PC-9 (cell line): Measurements from ENCODE around the gene SOCS4. TPM values are rescaled to one million over a fixed set of nuclear protein-coding genes. Genes with fewer than 3 reads are reported as not detected.

Experiments
- BruUV-seq: library from RNA; stranded (reverse); fragments of 400-500 nt; replicated peaks from 2 replicates; lab custom pipeline; 2021; lab: Mats Ljungman, UMichigan
- CTCF ChIA-PET: fragments of 300-600 bp; sonication (Branson Sonifier 250); formaldehyde crosslinking; loops from one replicate; lab custom pipeline; 2022; ENCODE audit warnings: antibody characterized with exemption; lab: Charles Lee
- POLR2A ChIA-PET: fragments of 300-600 bp; sonication (Branson Sonifier 250); formaldehyde crosslinking; loops from one replicate; lab custom pipeline; 2022; ENCODE audit warnings: antibody characterized with exemption; ENCODE audit not compliant: unreplicated experiment; lab: Charles Lee
- DNase-seq, 2 experiments: peaks; one replicate each; pipeline versions ENCODE4 v3.0.0 to v3.0.0-alpha.2; 2015 to 2022; ENCODE audit warnings: mixed read lengths in 1 of 2
- H2AFZ ChIP-seq: fragments of 200-600 bp; sonication (generic); 2 replicates; pipeline ENCODE4 v1.8.1; 2017; ENCODE audit warnings: antibody characterized with exemption
- H3F3A ChIP-seq: fragments of 200-600 bp; sonication (generic); 2 replicates; pipeline ENCODE4 v1.8.1; 2017; ENCODE audit warnings: antibody characterized with exemption, mild to moderate bottlenecking, low read depth; ENCODE audit not compliant: insufficient read depth
- H3K27ac ChIP-seq: fragments of 200-600 bp; sonication (generic); 2 replicates; pipeline ENCODE4 v1.6.1; 2016; ENCODE audit warnings: mixed run types
- H3K27me3 ChIP-seq: fragments of 200-600 bp; sonication (generic); 2 replicates; pipeline ENCODE4 v1.6.1; 2016; ENCODE audit warnings: low read depth, mixed run types; ENCODE audit not compliant: insufficient read depth
- H3K36me3 ChIP-seq: fragments of 200-600 bp; sonication (generic); 2 replicates; pipeline ENCODE4 v1.6.1; 2016; ENCODE audit warnings: low read depth, mixed run types
- H3K4me1 ChIP-seq: fragments of 200-600 bp; sonication (generic); replicated peaks from 2 replicates; pipeline ENCODE4 v1.6.1; 2016; ENCODE audit warnings: mixed run types; ENCODE audit not compliant: insufficient read depth
- H3K4me2 ChIP-seq: fragments of 200-600 bp; sonication (generic); 2 replicates; pipeline ENCODE4 v1.6.1; 2017; ENCODE audit warnings: mixed run types
- H3K4me3 ChIP-seq: fragments of 200-600 bp; sonication (generic); 2 replicates; pipeline ENCODE4 v1.6.1; 2016; ENCODE audit warnings: mixed run types
- H3K79me2 ChIP-seq: fragments of 200-600 bp; sonication (generic); 2 replicates; pipeline ENCODE4 v1.6.1; 2017; ENCODE audit warnings: low read depth, mixed run types
- H3K9me2 ChIP-seq: fragments of 200-600 bp; sonication (generic); 2 replicates; pipeline ENCODE4 v1.8.1; 2017; ENCODE audit warnings: mild to moderate bottlenecking; ENCODE audit not compliant: insufficient read depth
- H3K9me3 ChIP-seq: fragments of 200-600 bp; sonication (generic); 2 replicates; pipeline ENCODE4 v1.8.1; 2016; ENCODE audit warnings: low read depth; ENCODE audit not compliant: insufficient read depth
- H4K20me1 ChIP-seq: fragments of 200-600 bp; sonication (generic); 2 replicates; pipeline ENCODE4 v1.8.1; 2017; ENCODE audit not compliant: insufficient read depth
- CTCF ChIP-seq: fragments of 200-600 bp; sonication (generic); conservative IDR thresholded peaks from 2 replicates; pipeline ENCODE4 v1.6.1; 2017; ENCODE audit warnings: mixed run types, antibody characterized with exemption, mild to moderate bottlenecking, moderate library complexity
- EZH2 ChIP-seq: fragments of 200-600 bp; sonication (generic); IDR thresholded peaks from 2 replicates; pipeline ENCODE4 v1.8.0; 2017; ENCODE audit warnings: antibody characterized with exemption, low read depth
- intact Hi-C: fragments of 100-400 bp; cut with micrococcal nuclease; formaldehyde crosslinking; loops from one replicate; pipeline ENCODE4 v1.10.0; 2022; ENCODE audit not compliant: unreplicated experiment
- total RNA-seq: library from RNA; stranded (reverse); gene quantifications from 2 replicates; pipeline ENCODE4 v1.2.3, GENCODE V29; 2021

Gene SOCS4
- total RNA-seq, 1 experiment from 2014 or later, result 25.3 TPM

GRCh38 chr14:55047301-55048053 lies 20.4 kb downstream of the SOCS4 start:
- Histone ChIP-seq H4K20me1 (peaks cover 4% of the 10 kb centered on the region), H3K27ac (no peak overlapping the region), H3K9me3 (no peaks in the 10 kb centered on the region), H3K79me2 (peaks cover 10% of the 10 kb centered on the region), H3K4me3 (no peak overlapping the region), H3K4me1 (peaks cover 6% of the 10 kb centered on the region; the same call in 1 of the 2 replicates), H3F3A (peaks cover 40% of the 10 kb centered on the region), H2AFZ (no peak overlapping the region), H3K27me3 (no peaks in the 10 kb centered on the region), H3K4me2 (no peak overlapping the region), H3K36me3 (0 out of 2 replicates have a peak, but pooled peaks cover 10% of the 10 kb centered on the region), H3K9me2 (no peaks in the 10 kb centered on the region)
- POLR2A ChIA-PET, result interaction anchor here (0.6 to 0.7 kb wide), 3 partner anchors 25 to 32 kb away, joined by 3 to 13 read pairs (median 4); no protein-coding TSS in a partner anchor
- CTCF ChIA-PET, result no interaction called here
- TF ChIP-seq CTCF (no peak), EZH2 (no peak)
- no TSS peak for BruUV-seq
- no peak for DNase-seq
- intact Hi-C loops, result no loop called here

GRCh38 chr14:55048900-55049436 lies 21.9 kb downstream of the SOCS4 start:
- POLR2A ChIA-PET, result no interaction called here
- BruUV-seq, result no TSS peak
- H3K9me2 ChIP-seq, result no peaks in the 10 kb centered on the region; the same call in 1 of the 2 replicates

More at GRCh38 chr14:55048900-55049436, 21.9 kb downstream of the SOCS4 start:
- Histone ChIP-seq H3K4me2 (no peak overlapping the region), H3K9me3 (no peaks in the 10 kb centered on the region), H3K79me2 (peaks cover 24% of the 10 kb centered on the region), H3K4me3 (no peak overlapping the region), H4K20me1 (peaks cover 17% of the 10 kb centered on the region), H3K36me3 (0 out of 2 replicates have a peak, but pooled peaks cover 5% of the 10 kb centered on the region), H3K4me1 (peaks cover 17% of the 10 kb centered on the region), H3K27ac (no peak overlapping the region), H2AFZ (no peak overlapping the region), H3F3A (peaks cover 40% of the 10 kb centered on the region), H3K27me3 (no peaks in the 10 kb centered on the region)
- no peak for TF ChIP-seq CTCF
- TF ChIP-seq EZH2, result no peak
- CTCF ChIA-PET, result no interaction called here
- intact Hi-C loops, result no loop called here
- DNase-seq, result no peak
